Trophoblast cell (in vitro differentiated cells and primary cell): ENCODE measurements around the gene PLK3.
A peak's percentile ranks its signal among the peaks of the same experiment; 100 is the strongest.

Experiments
- DNase-seq, 2 donors: peaks; one replicate each; pipeline ENCODE4 v3.0.0-alpha.2; 2016
- H2AFZ ChIP-seq: 2 replicates; pipeline ENCODE4 v1.6.1; 2013; ENCODE audit warnings: low read length, moderate library complexity, mild to moderate bottlenecking; ENCODE audit not compliant: insufficient read depth, poor library complexity
- H2AK5ac ChIP-seq: 2 replicates; pipeline ENCODE4 v1.6.1; 2013; ENCODE audit warnings: mild to moderate bottlenecking, low read length
- H2BK120ac ChIP-seq: 2 replicates; pipeline ENCODE4 v1.6.1; 2013; ENCODE audit warnings: low read length, mild to moderate bottlenecking, moderate library complexity; ENCODE audit not compliant: insufficient read depth, poor library complexity
- H2BK12ac ChIP-seq: 2 replicates; pipeline ENCODE4 v1.6.1; 2013; ENCODE audit warnings: mild to moderate bottlenecking, low read length, moderate library complexity
- H2BK5ac ChIP-seq: 2 replicates; pipeline ENCODE4 v1.6.1; 2013; ENCODE audit warnings: low read length, low read depth, moderate library complexity, mild to moderate bottlenecking; ENCODE audit not compliant: poor library complexity
- H3K14ac ChIP-seq: 2 replicates; pipeline ENCODE4 v1.6.1; 2013; ENCODE audit warnings: mild to moderate bottlenecking, low read length
- H3K18ac ChIP-seq: 2 replicates; pipeline ENCODE4 v1.6.1; 2013; ENCODE audit warnings: mild to moderate bottlenecking, low read length
- H3K23ac ChIP-seq: 2 replicates; pipeline ENCODE4 v1.6.1; 2013; ENCODE audit warnings: low read length
- H3K27ac ChIP-seq: 2 replicates; pipeline ENCODE4 v1.5.1; 2013; ENCODE audit warnings: low read depth, mild to moderate bottlenecking, inconsistent platforms, low read length, moderate library complexity
- H3K27me3 ChIP-seq: 2 replicates; pipeline ENCODE4 v1.6.1; 2013; ENCODE audit warnings: inconsistent platforms, mild to moderate bottlenecking, low read length, moderate library complexity; ENCODE audit not compliant: insufficient read depth
- H3K36me3 ChIP-seq, 2 experiments: 1 replicate in 1 of 2; 2 replicates in 1 of 2; pipeline ENCODE4 v1.6.1; 2013; ENCODE audit warnings: low read length in 2 of 2, mild to moderate bottlenecking in 2 of 2, moderate library complexity in 1 of 2; ENCODE audit not compliant: insufficient read depth in 2 of 2, control insufficient read depth in 1 of 2
- H3K4ac ChIP-seq: 2 replicates; pipeline ENCODE4 v1.6.1; 2013; ENCODE audit warnings: low read depth, mild to moderate bottlenecking, low read length, moderate library complexity
- H3K4me1 ChIP-seq, 2 experiments: 1 replicate in 1 of 2; 2 replicates in 1 of 2; pipeline ENCODE4 v1.6.1; 2013; ENCODE audit warnings: low read length in 2 of 2, mild to moderate bottlenecking in 2 of 2, moderate library complexity in 1 of 2; ENCODE audit not compliant: insufficient read depth in 2 of 2, control insufficient read depth in 1 of 2
- H3K4me2 ChIP-seq: 2 replicates; pipeline ENCODE4 v1.6.1; 2013; ENCODE audit warnings: inconsistent platforms, mild to moderate bottlenecking, low read length, moderate library complexity
- H3K4me3 ChIP-seq: 2 replicates; pipeline ENCODE4 v1.5.1; 2013; ENCODE audit warnings: mild to moderate bottlenecking, low read depth, low read length, inconsistent platforms
- H3K79me1 ChIP-seq: one replicate; pipeline ENCODE4 v1.6.1; 2013; ENCODE audit warnings: low read length
- H3K79me2 ChIP-seq: 2 replicates; pipeline ENCODE4 v1.6.1; 2013; ENCODE audit warnings: low read length, mild to moderate bottlenecking; ENCODE audit not compliant: control insufficient read depth, insufficient read depth, poor library complexity
- H3K9ac ChIP-seq: 2 replicates; pipeline ENCODE4 v1.6.1; 2013; ENCODE audit warnings: mild to moderate bottlenecking, low read length
- H3K9me3 ChIP-seq: 2 replicates; pipeline ENCODE4 v1.6.1; 2013; ENCODE audit warnings: low read depth, mild to moderate bottlenecking, control low read depth, inconsistent platforms, low read length; ENCODE audit not compliant: insufficient read depth
- H4K12ac ChIP-seq: 2 replicates; pipeline ENCODE4 v1.6.1; 2013; ENCODE audit warnings: low read depth, mild to moderate bottlenecking, low read length, moderate library complexity
- H4K8ac ChIP-seq: 2 replicates; pipeline ENCODE4 v1.6.1; 2013; ENCODE audit warnings: low read depth, mild to moderate bottlenecking, low read length, moderate library complexity
- H4K91ac ChIP-seq: one replicate; pipeline ENCODE4 v1.6.1; 2013; ENCODE audit warnings: low read depth, mild to moderate bottlenecking, low read length, moderate library complexity
- WGBS: extraction: QIAGEN DNeasy Blood & Tissue Kit; methylation state at CpG from one replicate; pipeline ENCODE4 v1.1.7; 2013; ENCODE audit warnings: missing lambda C conversion rate; ENCODE audit not compliant: insufficient read length, insufficient coverage; ENCODE audit errors: extremely low coverage; 5-methylcytosine and 5-hydroxymethylcytosine counted together

The PLK3 gene

GRCh38 chr1:44817307-44817706 is 17.1 kb downstream of the PLK3 start:
- no peak for DNase-seq
- H3K18ac ChIP-seq = no peak overlapping the region
- H4K12ac ChIP-seq = no peak overlapping the region
- no peak overlapping the region for H2AK5ac ChIP-seq
- H3K4me1 ChIP-seq = peaks cover 17 to 21% of the 10 kb centered on the region in 2 experiments
- no peak overlapping the region for H2AFZ ChIP-seq
- no peak overlapping the region for H2BK120ac ChIP-seq
- peaks cover 16% of the 10 kb centered on the region for H3K79me1 ChIP-seq
- H4K8ac ChIP-seq = no peak overlapping the region
- H3K14ac ChIP-seq = no peak overlapping the region
- H3K79me2 ChIP-seq = peaks cover 8% of the 10 kb centered on the region
- H4K91ac ChIP-seq = no peak overlapping the region
- H3K23ac ChIP-seq = no peak overlapping the region
- H3K4me2 ChIP-seq = no peak overlapping the region
- no CpG with 5 or more reads among the region's 2 CpGs for WGBS
- H3K4me3 ChIP-seq = no peak overlapping the region
- H3K9me3 ChIP-seq = no peaks in the 10 kb centered on the region
- H3K4ac ChIP-seq = no peak overlapping the region
- no peak overlapping the region for H2BK5ac ChIP-seq
- H3K9ac ChIP-seq = no peak overlapping the region
- H3K36me3 ChIP-seq = peaks cover 6 to 9% of the 10 kb centered on the region in 2 experiments
- no peaks in the 10 kb centered on the region for H3K27me3 ChIP-seq
- H2BK12ac ChIP-seq = no peak overlapping the region
- no peak overlapping the region for H3K27ac ChIP-seq

GRCh38 chr1:44817771-44818495 is 17.8 kb downstream of the PLK3 start:
- no peak overlapping the region for H2BK12ac ChIP-seq
- H2BK5ac ChIP-seq = no peak overlapping the region
- no CpG with 5 or more reads among the region's 11 CpGs for WGBS
- H3K4ac ChIP-seq = no peak overlapping the region
- no peak overlapping the region for H3K23ac ChIP-seq
- no peak overlapping the region for H2AFZ ChIP-seq
- peaks cover 8% of the 10 kb centered on the region for H3K79me2 ChIP-seq
- H3K4me1 ChIP-seq = peaks cover 15 to 17% of the 10 kb centered on the region in 2 experiments
- no peak overlapping the region for H2AK5ac ChIP-seq
- H3K27me3 ChIP-seq = no peaks in the 10 kb centered on the region
- peaks cover 5 to 9% of the 10 kb centered on the region in 2 experiments for H3K36me3 ChIP-seq
- no peak overlapping the region for H4K91ac ChIP-seq
- H3K18ac ChIP-seq = no peak overlapping the region
- H3K4me2 ChIP-seq = no peak overlapping the region
- no peak overlapping the region for H3K9ac ChIP-seq
- peak in 1 of 2 donors; percentile 3 for DNase-seq
- no peaks in the 10 kb centered on the region for H3K9me3 ChIP-seq
- H4K8ac ChIP-seq = no peak overlapping the region
- H4K12ac ChIP-seq = no peak overlapping the region
- H2BK120ac ChIP-seq = no peak overlapping the region
- no peak overlapping the region for H3K4me3 ChIP-seq
- peaks cover 15% of the 10 kb centered on the region for H3K79me1 ChIP-seq
- H3K27ac ChIP-seq = no peak overlapping the region
- H3K14ac ChIP-seq = no peak overlapping the region

- Histone ChIP-seq H3K9ac (no peak overlapping the region), H2AK5ac (no peak overlapping the region), H2AFZ (no peak overlapping the region), H3K79me1 (peaks cover 7% of the 10 kb centered on the region), H3K18ac (no peak overlapping the region), H3K4me3 (no peak overlapping the region), H3K23ac (no peak overlapping the region), H2BK120ac (no peak overlapping the region), H3K36me3 (peaks cover 0 to 2% of the 10 kb centered on the region in 2 experiments), H3K4me2 (peak overlapping the region; percentile 66), H3K27me3 (no peaks in the 10 kb centered on the region), H3K9me3 (no peaks in the 10 kb centered on the region), H3K79me2 (peaks cover 6% of the 10 kb centered on the region), H2BK5ac (no peak overlapping the region), H4K91ac (no peak overlapping the region), H3K4ac (no peak overlapping the region), H4K12ac (no peak overlapping the region), H4K8ac (peak overlapping the region; percentile 13), H3K14ac (no peak overlapping the region), H3K4me1 (peaks cover 8 to 10% of the 10 kb centered on the region in 2 experiments), H3K27ac (peak overlapping the region; percentile 36), H2BK12ac (no peak overlapping the region)
- DNase-seq = peak in 1 of 2 donors; percentile 89
- WGBS = no CpG with 5 or more reads among the region's 13 CpGs
Observed at GRCh38 chr1:44819196-44819607, 19.0 kb downstream of the PLK3 start.

- peak overlapping the region; percentile 100 for H2BK5ac ChIP-seq
- peaks cover 6% of the 10 kb centered on the region for H3K79me2 ChIP-seq
- H2BK12ac ChIP-seq = peak overlapping the region; percentile 39
- peak overlapping the region; percentile 95 for H3K23ac ChIP-seq
- peak overlapping the region; percentile 89 for H3K9ac ChIP-seq
- H3K9me3 ChIP-seq = no peaks in the 10 kb centered on the region
- no peak overlapping the region for H2AK5ac ChIP-seq
- H3K18ac ChIP-seq = peak overlapping the region; percentile 98
- H2AFZ ChIP-seq = peak overlapping the region; percentile 94
- H4K12ac ChIP-seq = peak overlapping the region; percentile 93
- H3K27ac ChIP-seq = peak overlapping the region; percentile 93
- H3K79me1 ChIP-seq = peaks cover 7% of the 10 kb centered on the region
- no peaks in the 10 kb centered on the region for H3K27me3 ChIP-seq
- no CpG with 5 or more reads among the region's 33 CpGs for WGBS
- H4K8ac ChIP-seq = peak overlapping the region; percentile 83
- H4K91ac ChIP-seq = peak overlapping the region; percentile 100
- H3K4ac ChIP-seq = peak overlapping the region; percentile 99
- DNase-seq = peak; percentile 88 to 91
- H3K4me1 ChIP-seq = peaks cover 5 to 7% of the 10 kb centered on the region in 2 experiments
- H3K14ac ChIP-seq = peak overlapping the region; percentile 100
- H2BK120ac ChIP-seq = peak overlapping the region; percentile 100
- H3K36me3 ChIP-seq = peaks cover 0 to 2% of the 10 kb centered on the region in 2 experiments
- H3K4me3 ChIP-seq = peak overlapping the region; percentile 70
- H3K4me2 ChIP-seq = peak overlapping the region; percentile 66
Observed at GRCh38 chr1:44819608-44820327, 19.6 kb downstream of the PLK3 start.
